HepG2 (cell line): ENCODE data around the gene FCAMR. TPM values are rescaled to one million over a fixed set of nuclear protein-coding genes. Genes with fewer than 3 reads are reported as not detected.

Experiments used
- BORCS8-MEF2B ChIP-seq: sonication (generic); formaldehyde crosslinking; IDR thresholded peaks from 2 replicates; pipeline ENCODE4 v1.8.0; 2022; ENCODE audit warnings: mild to moderate bottlenecking, missing genetic modification reagents
- BRCA1 ChIP-seq: sonication (generic); formaldehyde crosslinking; IDR thresholded peaks from 2 replicates; pipeline ENCODE4 v1.4.0; 2020; ENCODE audit warnings: missing genetic modification reagents
- EEA1 ChIP-seq: sonication (generic); formaldehyde crosslinking; IDR thresholded peaks from 2 replicates; pipeline ENCODE4 v1.5.1; 2020; ENCODE audit warnings: mild to moderate bottlenecking, missing genetic modification reagents, borderline replicate concordance
- HDAC1 ChIP-seq: sonication (generic); formaldehyde crosslinking; IDR thresholded peaks from 2 replicates; pipeline ENCODE4 v1.5.1; 2020; ENCODE audit warnings: mild to moderate bottlenecking, missing genetic modification reagents
- KDM3A ChIP-seq: IDR thresholded peaks from 2 replicates; pipeline ENCODE4 v1.6.1; 2018; ENCODE audit warnings: low read depth, missing compliant biosample characterization
- MED1 ChIP-seq: sonication (generic); formaldehyde crosslinking; IDR thresholded peaks from 2 replicates; pipeline ENCODE4 v1.4.0; 2020; ENCODE audit warnings: missing genetic modification reagents
- NFIB ChIP-seq: sonication (generic); formaldehyde crosslinking; IDR thresholded peaks from 2 replicates; pipeline ENCODE4 v1.9.0; 2021; ENCODE audit warnings: missing genetic modification reagents, mild to moderate bottlenecking, borderline replicate concordance
- NR2F2 ChIP-seq: IDR thresholded peaks from 2 replicates; pipeline ENCODE4 v1.6.1; 2012; ENCODE audit warnings: low read depth, inconsistent platforms, borderline replicate concordance
- PCBP1 ChIP-seq: fragments of 200-400 bp; formaldehyde crosslinking; IDR thresholded peaks from 2 replicates; pipeline ENCODE4 v1.6.1; 2017; ENCODE audit warnings: mild to moderate bottlenecking, low read depth, low read length, borderline replicate concordance
- PHF8 ChIP-seq: sonication (generic); formaldehyde crosslinking; IDR thresholded peaks from 2 replicates; pipeline ENCODE4 v1.5.0; 2020; ENCODE audit warnings: missing genetic modification reagents
- POLR2AphosphoS2 ChIP-seq: IDR thresholded peaks from 2 replicates; pipeline ENCODE4 v1.6.1; 2011; ENCODE audit warnings: low read depth, low read length, improper control_type of control experiment
- RARA ChIP-seq: IDR thresholded peaks from 2 replicates; pipeline ENCODE4 v1.6.1; 2016; ENCODE audit warnings: missing genetic modification reagents, missing compliant biosample characterization
- RCOR2 ChIP-seq: IDR thresholded peaks from 2 replicates; pipeline ENCODE4 v1.6.1; 2016; ENCODE audit warnings: missing biosample characterization, missing genetic modification reagents
- RXRB ChIP-seq: IDR thresholded peaks from 2 replicates; pipeline ENCODE4 v1.6.1; 2016; ENCODE audit warnings: borderline replicate concordance, missing genetic modification reagents, missing compliant biosample characterization
- SALL2 ChIP-seq: sonication (generic); formaldehyde crosslinking; IDR thresholded peaks from 2 replicates; pipeline ENCODE4 v1.8.1; 2023; ENCODE audit warnings: mild to moderate bottlenecking, missing genetic modification reagents, inconsistent platforms
- SNAPC2 ChIP-seq: sonication (generic); formaldehyde crosslinking; IDR thresholded peaks from 2 replicates; pipeline ENCODE4 v1.8.1; 2022; ENCODE audit warnings: mild to moderate bottlenecking, missing genetic modification reagents
- TBP ChIP-seq: sonication (generic); formaldehyde crosslinking; IDR thresholded peaks from 2 replicates; pipeline ENCODE4 v1.5.0; 2020; ENCODE audit warnings: missing genetic modification reagents
- THYN1 ChIP-seq: sonication (generic); formaldehyde crosslinking; IDR thresholded peaks from 2 replicates; pipeline ENCODE4 v1.8.1; 2023; ENCODE audit warnings: low read depth, mild to moderate bottlenecking, moderate library complexity, missing genetic modification reagents, borderline replicate concordance
- TP53 ChIP-seq: sonication (generic); formaldehyde crosslinking; conservative IDR thresholded peaks from 2 replicates; pipeline ENCODE4 v1.4.0; 2020; ENCODE audit warnings: missing genetic modification reagents
- YEATS4 ChIP-seq: sonication (generic); formaldehyde crosslinking; IDR thresholded peaks from 2 replicates; pipeline ENCODE4 v1.4.0; 2020; ENCODE audit warnings: missing genetic modification reagents, borderline replicate concordance
- ZBTB7B ChIP-seq: sonication (generic); formaldehyde crosslinking; IDR thresholded peaks from 2 replicates; pipeline ENCODE4 v1.4.0; 2020; ENCODE audit warnings: missing genetic modification reagents
- ZBTB8A ChIP-seq: sonication (generic); formaldehyde crosslinking; IDR thresholded peaks from 2 replicates; pipeline ENCODE4 v1.4.0; 2020; ENCODE audit warnings: mild to moderate bottlenecking, low read depth, missing genetic modification reagents, borderline replicate concordance
- ZFP90 ChIP-seq: sonication (generic); formaldehyde crosslinking; IDR thresholded peaks from 2 replicates; pipeline ENCODE4 v1.8.0; 2022; ENCODE audit warnings: missing genetic modification reagents, mild to moderate bottlenecking, inconsistent platforms, borderline replicate concordance
- ZNF512B ChIP-seq: sonication (generic); formaldehyde crosslinking; IDR thresholded peaks from 2 replicates; pipeline ENCODE4 v1.5.1; 2020; ENCODE audit warnings: missing genetic modification reagents, mild to moderate bottlenecking, borderline replicate concordance
- ZNF564 ChIP-seq: sonication (generic); formaldehyde crosslinking; IDR thresholded peaks from 2 replicates; pipeline ENCODE4 v1.8.1; 2023; ENCODE audit warnings: mild to moderate bottlenecking, missing genetic modification reagents
- ZNF777 ChIP-seq: sonication (generic); formaldehyde crosslinking; IDR thresholded peaks from 2 replicates; pipeline ENCODE4 v1.4.0; 2020; ENCODE audit warnings: missing genetic modification reagents
- ZNF780A ChIP-seq: sonication (generic); formaldehyde crosslinking; IDR thresholded peaks from 2 replicates; pipeline ENCODE4 v1.8.0; 2022; ENCODE audit warnings: mild to moderate bottlenecking, missing genetic modification reagents, moderate library complexity
- ZSCAN9 ChIP-seq: IDR thresholded peaks from 2 replicates; pipeline ENCODE4 v1.6.1; 2016; ENCODE audit warnings: borderline replicate concordance
- polyA plus RNA-seq, 8 experiments: library from polyadenylated mRNA; depleted of rRNA in 3 of 8; stranded (reverse) in 7 of 8; unstranded in 1 of 8; fragments of >200 nt; fragmentation: Illumina TruSeq in 4 of 8; extraction: Trizol in 4 of 8; gene quantifications; 2 replicates each; pipeline versions ENCODE4 v1.2.1 to v1.2.3, GENCODE V29; 2011 to 2016; ENCODE audit warnings: low read depth in 4 of 8, missing spikeins in 1 of 8, mixed read lengths in 1 of 8; ENCODE audit not compliant: insufficient read depth in 1 of 8
- total RNA-seq, 5 experiments: library from RNA; depleted of rRNA; stranded (reverse); fragments of >200 nt; fragmentation: Illumina TruSeq; extraction: Trizol; gene quantifications; 2 replicates each; pipeline ENCODE4 v1.2.3, GENCODE V29; 2016; ENCODE audit warnings: low read depth in 1 of 5
- TF ChIP-seq, protein P1 (sequence below): sonication (generic); formaldehyde crosslinking; IDR thresholded peaks from 2 replicates; pipeline ENCODE4 v1.4.0; 2020; ENCODE audit warnings: mild to moderate bottlenecking, low read depth, missing genetic modification reagents

The FCAMR gene
- total and polyA plus RNA-seq, 2 of the 13 experiments (the other 11 are each of a cell fraction or from before 2014, with no cell fraction given): not detected

- TF ChIP-seq SNAPC2 (CRISPR knock-in tag) (no peak), TBP (no peak), YEATS4 (CRISPR knock-in tag) (no peak), EEA1 (CRISPR knock-in tag) (no peak), HDAC1 (0 out of 2 replicates have a peak, but pooled peaks have one; percentile 48), MED1 (CRISPR knock-in tag) (peak; percentile 66), PCBP1 (no peak), POLR2AphosphoS2 (no peak), KDM3A (CRISPR knock-in tag) (no peak), SALL2 (CRISPR knock-in tag) (no peak), ZNF780A (no peak), RCOR2 (peak; percentile 90), ZNF564 (no peak), RXRB (CRISPR knock-in tag) (peak; percentile 83), NR2F2 (no peak), THYN1 (CRISPR knock-in tag) (no peak), ZNF512B (CRISPR knock-in tag) (no peak), BRCA1 (no peak), ZFP90 (CRISPR knock-in tag) (no peak), PHF8 (CRISPR knock-in tag) (0 out of 2 replicates have a peak, but pooled peaks have one; percentile 37), ZNF777 (CRISPR knock-in tag) (no peak), NFIB (CRISPR knock-in tag) (no peak), ZSCAN9 (CRISPR knock-in tag) (peak; percentile 11; the same call in 1 of the 2 replicates), BORCS8-MEF2B (CRISPR knock-in tag) (no peak), ZBTB7B (CRISPR knock-in tag) (peak; percentile 39; the same call in 1 of the 2 replicates), ZBTB8A (CRISPR knock-in tag) (no peak), TP53 (CRISPR knock-in tag) (no peak), RARA (CRISPR knock-in tag) (peak; percentile 69)
- TF ChIP-seq, protein P1, sequence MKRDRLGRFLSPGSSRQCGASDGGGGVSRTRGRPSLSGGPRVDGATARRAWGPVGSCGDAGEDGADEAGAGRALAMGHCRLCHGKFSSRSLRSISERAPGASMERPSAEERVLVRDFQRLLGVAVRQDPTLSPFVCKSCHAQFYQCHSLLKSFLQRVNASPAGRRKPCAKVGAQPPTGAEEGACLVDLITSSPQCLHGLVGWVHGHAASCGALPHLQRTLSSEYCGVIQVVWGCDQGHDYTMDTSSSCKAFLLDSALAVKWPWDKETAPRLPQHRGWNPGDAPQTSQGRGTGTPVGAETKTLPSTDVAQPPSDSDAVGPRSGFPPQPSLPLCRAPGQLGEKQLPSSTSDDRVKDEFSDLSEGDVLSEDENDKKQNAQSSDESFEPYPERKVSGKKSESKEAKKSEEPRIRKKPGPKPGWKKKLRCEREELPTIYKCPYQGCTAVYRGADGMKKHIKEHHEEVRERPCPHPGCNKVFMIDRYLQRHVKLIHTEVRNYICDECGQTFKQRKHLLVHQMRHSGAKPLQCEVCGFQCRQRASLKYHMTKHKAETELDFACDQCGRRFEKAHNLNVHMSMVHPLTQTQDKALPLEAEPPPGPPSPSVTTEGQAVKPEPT: no peak
Measured at GRCh38 chr1:207009182-207009850, 39.1 kb upstream of the FCAMR start (continued).
